KMS-11 (cell line): ENCODE data around the gene KRTAP10-12.

Experiments
- H2AFZ ChIP-seq: fragments of 200-600 bp; sonication (generic); 2 replicates; pipeline ENCODE4 v1.6.1; 2016; ENCODE audit warnings: antibody characterized with exemption, mixed run types, low read depth
- H3K27ac ChIP-seq: fragments of 200-600 bp; sonication (generic); 2 replicates; pipeline ENCODE4 v1.6.1; 2016; ENCODE audit warnings: mild to moderate bottlenecking, mixed run types
- H3K27me3 ChIP-seq: fragments of 200-600 bp; sonication (generic); 2 replicates; pipeline ENCODE4 v1.6.1; 2017; ENCODE audit warnings: mild to moderate bottlenecking, low read depth, mixed run types, moderate library complexity; ENCODE audit not compliant: insufficient read depth
- H3K36me3 ChIP-seq: fragments of 200-600 bp; sonication (generic); 2 replicates; pipeline ENCODE4 v1.6.1; 2017; ENCODE audit warnings: mild to moderate bottlenecking, mixed run types; ENCODE audit not compliant: insufficient read depth
- H3K4me1 ChIP-seq: fragments of 200-600 bp; sonication (generic); 2 replicates; pipeline ENCODE4 v1.6.1; 2016; ENCODE audit warnings: mild to moderate bottlenecking, low read depth, mixed run types; ENCODE audit not compliant: poor library complexity, severe bottlenecking
- H3K4me2 ChIP-seq: fragments of 200-600 bp; sonication (generic); 2 replicates; pipeline ENCODE4 v1.7.0; 2016; ENCODE audit warnings: mild to moderate bottlenecking, mixed run types
- H3K4me3 ChIP-seq: fragments of 200-600 bp; sonication (generic); IDR thresholded peaks from 2 replicates; pipeline ENCODE4 v1.6.1; 2017; ENCODE audit warnings: low read depth, low read length, mixed read lengths; ENCODE audit not compliant: insufficient read depth
- H3K79me2 ChIP-seq: fragments of 200-600 bp; sonication (generic); 2 replicates; pipeline ENCODE4 v1.6.1; 2016; ENCODE audit warnings: low read depth, mixed run types; ENCODE audit not compliant: insufficient read depth
- H3K9ac ChIP-seq: fragments of 200-600 bp; sonication (generic); 2 replicates; pipeline ENCODE4 v1.6.1; 2016; ENCODE audit warnings: mild to moderate bottlenecking, mixed run types
- H4K20me1 ChIP-seq: fragments of 200-600 bp; sonication (generic); 2 replicates; pipeline ENCODE4 v1.6.1; 2016; ENCODE audit warnings: mild to moderate bottlenecking, mixed run types; ENCODE audit not compliant: insufficient read depth
- CTCF ChIP-seq: fragments of 200-600 bp; sonication (generic); conservative IDR thresholded peaks from 2 replicates; pipeline ENCODE4 v1.6.1; 2017; ENCODE audit warnings: low read depth, mild to moderate bottlenecking, antibody characterized with exemption, low read length, moderate library complexity, mixed read lengths

The KRTAP10-12 gene

GRCh38 chr21:44720170-44720569, 23.2 kb downstream of the KRTAP10-12 start:
- Histone ChIP-seq H3K27ac (no peak overlapping the region), H3K9ac (no peak overlapping the region), H3K27me3 (peaks cover 80% of the 10 kb centered on the region), H2AFZ (no peak overlapping the region), H3K4me1 (no peaks in the 10 kb centered on the region), H3K79me2 (no peaks in the 10 kb centered on the region), H3K4me2 (no peak overlapping the region), H4K20me1 (no peaks in the 10 kb centered on the region), H3K4me3 (no peak overlapping the region), H3K36me3 (no peaks in the 10 kb centered on the region)
- no peak for TF ChIP-seq CTCF

- Histone ChIP-seq H3K4me1 (no peaks in the 10 kb centered on the region), H3K79me2 (no peaks in the 10 kb centered on the region), H3K4me2 (no peak overlapping the region), H3K27me3 (peaks cover 77% of the 10 kb centered on the region), H3K4me3 (no peak overlapping the region), H3K27ac (no peak overlapping the region), H3K36me3 (no peaks in the 10 kb centered on the region), H3K9ac (no peak overlapping the region), H2AFZ (no peak overlapping the region), H4K20me1 (no peaks in the 10 kb centered on the region)
- TF ChIP-seq CTCF, result no peak
Measured at GRCh38 chr21:44722731-44723130, 25.8 kb downstream of the KRTAP10-12 start.

- no peak overlapping the region for H3K4me3 ChIP-seq
- H3K4me2 ChIP-seq, result no peak overlapping the region
- H3K9ac ChIP-seq, result no peak overlapping the region
Measured at GRCh38 chr21:44723177-44724131, 26.5 kb downstream of the KRTAP10-12 start.

GRCh38 chr21:44724196-44724595, 27.2 kb downstream of the KRTAP10-12 start:
- peaks cover 81% of the 10 kb centered on the region for H3K27me3 ChIP-seq
- no peak overlapping the region for H3K9ac ChIP-seq
- TF ChIP-seq CTCF, result no peak
- no peak overlapping the region for H3K4me3 ChIP-seq
- H3K27ac ChIP-seq, result no peak overlapping the region
- H2AFZ ChIP-seq, result no peak overlapping the region
- H4K20me1 ChIP-seq, result no peaks in the 10 kb centered on the region
- no peaks in the 10 kb centered on the region for H3K79me2 ChIP-seq
- H3K4me1 ChIP-seq, result no peaks in the 10 kb centered on the region
- H3K36me3 ChIP-seq, result no peaks in the 10 kb centered on the region
- no peak overlapping the region for H3K4me2 ChIP-seq

More at GRCh38 chr21:44723177-44724131, 26.5 kb downstream of the KRTAP10-12 start:
- H3K4me1 ChIP-seq, result no peaks in the 10 kb centered on the region
- no peaks in the 10 kb centered on the region for H3K79me2 ChIP-seq
- no peaks in the 10 kb centered on the region for H3K36me3 ChIP-seq
- TF ChIP-seq CTCF, result no peak
- H3K27ac ChIP-seq, result no peak overlapping the region
- H4K20me1 ChIP-seq, result no peaks in the 10 kb centered on the region
- H3K27me3 ChIP-seq, result peaks cover 79% of the 10 kb centered on the region
- no peak overlapping the region for H2AFZ ChIP-seq
